SK-N-SH (cell line): Measurements from ENCODE around the gene GPR161. TPM values are rescaled to one million over a fixed set of nuclear protein-coding genes. Genes with fewer than 3 reads are reported as not detected.

ENCODE experiments used
- CTCF ChIA-PET: fragments of 300-600, 350-600 bp; formaldehyde crosslinking; extraction: SDS; loops from one replicate; lab custom pipeline; 2021; lab: Yijun Ruan, JAX
- POLR2A ChIA-PET: fragments of 350-600 bp; sonication (Branson Sonifier 250); formaldehyde crosslinking; extraction: SDS; loops from one replicate; lab custom pipeline; 2020; ENCODE audit warnings: antibody characterized with exemption, inconsistent platforms; lab: Yijun Ruan, JAX
- DNase-seq: peaks from one replicate; pipeline ENCODE4 v3.0.0; 2012
- H2AFZ ChIP-seq: fragments of 200-600 bp; sonication (generic); 2 replicates; pipeline ENCODE4 v1.8.1; 2016; ENCODE audit warnings: antibody characterized with exemption, mild to moderate bottlenecking, low read depth
- H3F3A ChIP-seq: fragments of 200-600 bp; sonication (generic); replicated peaks from 2 replicates; pipeline ENCODE3; 2016; ENCODE audit warnings: antibody characterized with exemption, mild to moderate bottlenecking; ENCODE audit not compliant: insufficient read depth
- H3K27ac ChIP-seq, 2 experiments: fragments of 200-500 bp in 1 of 2; fragments of 200-600 bp in 1 of 2; sonication (Bioruptor generic) in 1 of 2; sonication (generic), shearing (Covaris generic) in 1 of 2; 2 replicates each; pipeline versions ENCODE4 v1.5.1 to v1.6.1; 2014 to 2016; ENCODE audit warnings: low read depth in 2 of 2, inconsistent platforms in 1 of 2, low read length in 1 of 2, mild to moderate bottlenecking in 1 of 2, mixed read lengths in 1 of 2
- H3K27me3 ChIP-seq: fragments of 200-600 bp; sonication (generic), shearing (Covaris generic); 2 replicates; pipeline ENCODE4 v1.6.1; 2016; ENCODE audit warnings: mixed run types; ENCODE audit not compliant: insufficient read depth
- H3K36me3 ChIP-seq, 2 experiments: fragments of 200-500 bp in 1 of 2; fragments of 200-600 bp in 1 of 2; sonication (Bioruptor generic) in 1 of 2; sonication (generic) in 1 of 2; replicated peaks in 1 of 2; 2 replicates each; pipeline versions ENCODE3 to v1.5.1; 2014 to 2016; ENCODE audit warnings: low read length in 1 of 2, mild to moderate bottlenecking in 1 of 2; ENCODE audit not compliant: insufficient read depth in 2 of 2, control insufficient read depth in 1 of 2
- H3K4me1 ChIP-seq, 2 experiments: fragments of 200-500 bp in 1 of 2; fragments of 200-600 bp in 1 of 2; sonication (Bioruptor generic) in 1 of 2; sonication (generic), shearing (Covaris generic) in 1 of 2; 2 replicates each; pipeline versions ENCODE4 v1.5.1 to v1.6.1; 2014 to 2016; ENCODE audit warnings: low read depth in 1 of 2, low read length in 1 of 2, mixed run types in 1 of 2; ENCODE audit not compliant: insufficient read depth in 2 of 2, control insufficient read depth in 1 of 2
- H3K4me2 ChIP-seq: fragments of 200-600 bp; sonication (generic), shearing (Covaris generic); 2 replicates; pipeline ENCODE4 v1.6.1; 2017; ENCODE audit warnings: mixed run types
- H3K4me3 ChIP-seq, 2 experiments: fragments of 200-500 bp in 1 of 2; fragments of 200-600 bp in 1 of 2; sonication (Bioruptor generic) in 1 of 2; sonication (generic), shearing (Covaris generic) in 1 of 2; 2 replicates each; pipeline versions ENCODE4 v1.5.1 to v1.8.1; 2014 to 2016; ENCODE audit warnings: low read depth in 2 of 2, inconsistent platforms in 1 of 2, low read length in 1 of 2, mild to moderate bottlenecking in 1 of 2, mixed read lengths in 1 of 2, moderate library complexity in 1 of 2
- H3K79me2 ChIP-seq: fragments of 200-600 bp; sonication (generic); 2 replicates; pipeline ENCODE4 v1.8.1; 2017; ENCODE audit warnings: mild to moderate bottlenecking; ENCODE audit not compliant: insufficient read depth
- H3K9ac ChIP-seq: fragments of 200-600 bp; sonication (generic); 2 replicates; pipeline ENCODE4 v1.6.1; 2017; ENCODE audit warnings: mixed run types
- H3K9me2 ChIP-seq: fragments of 200-600 bp; sonication (generic); 2 replicates; pipeline ENCODE4 v1.6.1; 2017; ENCODE audit warnings: mixed run types
- H3K9me3 ChIP-seq: fragments of 200-600 bp; sonication (generic); 2 replicates; pipeline ENCODE4 v1.6.1; 2017; ENCODE audit warnings: mixed run types, mild to moderate bottlenecking, moderate library complexity
- H4K20me1 ChIP-seq: fragments of 200-600 bp; sonication (generic); 2 replicates; pipeline ENCODE4 v1.6.1; 2017; ENCODE audit warnings: mild to moderate bottlenecking, mixed run types; ENCODE audit not compliant: insufficient read depth
- CHD2 ChIP-seq: fragments of 150-350 bp; IDR thresholded peaks from 2 replicates; pipeline ENCODE4 v1.6.1; 2018; ENCODE audit warnings: low read length; ENCODE audit not compliant: partially characterized antibody
- CTCF ChIP-seq: fragments of 200-600 bp; sonication (generic); IDR thresholded peaks from 2 replicates; pipeline ENCODE4 v1.6.1; 2017; ENCODE audit warnings: antibody characterized with exemption, mild to moderate bottlenecking, moderate library complexity
- ELF1 ChIP-seq: IDR thresholded peaks from 2 replicates; pipeline ENCODE4 v1.4.0; 2012
- EP300 ChIP-seq, 2 experiments: IDR thresholded peaks; 2 replicates each; pipeline versions ENCODE4 v1.4.0 to v1.6.1; 2012; ENCODE audit warnings: borderline replicate concordance in 1 of 2, low read depth in 1 of 2, low read length in 1 of 2
- GATA2 ChIP-seq: sonication (generic); formaldehyde crosslinking; IDR thresholded peaks from 2 replicates; pipeline ENCODE4 v1.5.0; 2020; ENCODE audit warnings: mild to moderate bottlenecking, missing genetic modification reagents
- JUND ChIP-seq: IDR thresholded peaks from 2 replicates; pipeline ENCODE4 v1.4.0; 2012
- MXI1 ChIP-seq: IDR thresholded peaks from 2 replicates; pipeline ENCODE4 v1.6.1; 2012; ENCODE audit warnings: mild to moderate bottlenecking, low read depth, low read length, improper control_type of control experiment
- NFIC ChIP-seq: IDR thresholded peaks from 2 replicates; pipeline ENCODE4 v1.4.0; 2012; ENCODE audit warnings: borderline replicate concordance
- PBX3 ChIP-seq: IDR thresholded peaks from 2 replicates; pipeline ENCODE4; 2012
- POLR2AphosphoS5 ChIP-seq: IDR thresholded peaks from 2 replicates; pipeline ENCODE4 v1.6.1; 2012; ENCODE audit warnings: low read depth, low read length
- RAD21 ChIP-seq: IDR thresholded peaks from 2 replicates; pipeline ENCODE4 v1.6.1; 2012; ENCODE audit warnings: mild to moderate bottlenecking, low read length
- RFX5 ChIP-seq: IDR thresholded peaks from 2 replicates; pipeline ENCODE4 v1.6.1; 2012; ENCODE audit warnings: mild to moderate bottlenecking, improper control_type of control experiment, low read length
- SIN3A ChIP-seq: IDR thresholded peaks from 2 replicates; pipeline ENCODE4 v1.6.1; 2012; ENCODE audit warnings: low read depth, mild to moderate bottlenecking, low read length, moderate library complexity, borderline replicate concordance
- SMC3 ChIP-seq: IDR thresholded peaks from 2 replicates; pipeline ENCODE4 v1.6.1; 2012; ENCODE audit warnings: low read depth, low read length, improper control_type of control experiment
- USF1 ChIP-seq: IDR thresholded peaks from 2 replicates; pipeline ENCODE4 v1.4.0; 2012; ENCODE audit warnings: low read depth, borderline replicate concordance
- WGBS: methylation state at CpG from one replicate; pipeline ENCODE4 v1.1.6; 2017; ENCODE audit warnings: low lambda C conversion rate; 5-methylcytosine and 5-hydroxymethylcytosine counted together
- polyA plus RNA-seq, 3 experiments: library from polyadenylated mRNA; depleted of rRNA; stranded (reverse); fragments of >200 nt; gene quantifications; 2 replicates each; pipeline ENCODE4 v1.2.3, GENCODE V29; 2012

Gene GPR161
- polyA plus RNA-seq, 1 of the 3 experiments (the other 2 are of a cell fraction), result 20.1 TPM

GRCh38 chr1:168092566-168093355, 44.0 kb downstream of the GPR161 start:
- Histone ChIP-seq H3K27me3 (no peaks in the 10 kb centered on the region), H3K9me2 (no peaks in the 10 kb centered on the region), H3K9ac (no peak overlapping the region), H4K20me1 (no peaks in the 10 kb centered on the region), H2AFZ (no peak overlapping the region), H3K27ac (no peak overlapping the region), H3F3A (no peaks in the 10 kb centered on the region), H3K9me3 (no peaks in the 10 kb centered on the region), H3K4me1 (no peaks in the 10 kb centered on the region; a peak in 1 of 4 replicates), H3K79me2 (peaks cover 3% of the 10 kb centered on the region), H3K4me3 (no peak overlapping the region), H3K36me3 (peaks cover 19 to 58% of the 10 kb centered on the region in 2 experiments), H3K4me2 (no peak overlapping the region)
- CTCF ChIA-PET, result interaction anchor here (0.9 to 6.1 kb wide), 6 partner anchors 10 to 250 kb away, joined by 3 to 48 read pairs (median 4); no protein-coding TSS in a partner anchor
- 88% methylated on average over 16 of the region's 16 CpGs for WGBS
- peak; percentile 44 for DNase-seq
- POLR2A ChIA-PET, result no interaction called here
- TF ChIP-seq ELF1, result no peak
- TF ChIP-seq NFIC, result no peak
- no peak for TF ChIP-seq EP300 (IDR thresholded peaks at IDR 0.05; ENCODE audit: borderline replicate concordance in 1 of 2, low read depth in 1 of 2, low read length in 1 of 2)
- no peak for TF ChIP-seq JUND
- TF ChIP-seq GATA2, result no peak
- peak; percentile 56 for TF ChIP-seq RAD21
- TF ChIP-seq POLR2AphosphoS5, result no peak
- peak; percentile 38 for TF ChIP-seq CTCF
- peak; percentile 27; the same call in 1 of the 2 replicates for TF ChIP-seq SMC3
- no peak for TF ChIP-seq PBX3
- TF ChIP-seq, all 33 proteins: peak for 3

DNA sequence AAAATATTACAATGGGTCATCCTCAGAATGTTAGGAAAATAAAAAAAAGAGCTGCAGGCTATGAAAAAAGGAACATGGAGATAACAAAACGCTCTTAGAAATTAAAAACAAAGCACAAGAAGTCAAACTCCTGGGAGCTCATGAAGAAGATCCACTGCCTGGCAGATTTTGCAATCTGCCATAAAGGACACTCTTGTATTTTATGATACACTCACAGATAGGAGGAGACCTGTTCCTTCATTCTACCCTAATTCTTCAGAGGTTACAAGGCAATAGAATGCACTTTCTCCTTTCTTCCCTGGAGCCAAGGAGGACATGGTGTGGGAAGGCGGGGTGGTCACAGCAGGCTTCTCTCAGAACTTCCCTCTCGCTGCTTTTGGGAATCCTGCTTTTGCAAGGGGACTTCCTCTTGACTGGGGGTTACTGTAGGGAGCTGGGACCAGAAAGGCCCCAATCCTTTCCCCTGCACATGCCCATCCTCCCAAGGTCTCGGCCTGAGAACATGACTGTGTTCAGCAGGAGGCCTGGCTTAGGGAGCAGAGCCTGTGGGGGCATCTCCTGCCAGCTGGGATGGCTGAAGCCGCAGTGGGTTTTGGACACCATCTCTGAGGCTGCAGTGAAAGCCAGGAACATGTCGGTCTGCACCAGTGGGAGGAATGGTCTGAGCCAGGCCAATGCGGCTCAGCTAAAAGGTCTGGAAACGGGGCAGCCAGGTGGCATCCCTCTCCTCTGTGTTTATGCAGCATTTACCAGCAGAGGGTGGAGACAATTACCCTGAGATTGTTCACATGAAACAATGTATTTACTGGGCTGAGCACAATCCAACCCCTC, 44.8 kb downstream of the GPR161 start:
- CTCF ChIA-PET, result interaction anchor here (0.9 to 6.1 kb wide), 4 partner anchors 9 to 251 kb away, joined by 3 to 48 read pairs (median 4); no protein-coding TSS in a partner anchor
- no peak for TF ChIP-seq RFX5
- TF ChIP-seq USF1, result no peak
- no peak for TF ChIP-seq MXI1
- TF ChIP-seq SIN3A, result no peak
- no peak for TF ChIP-seq CHD2
- Histone ChIP-seq H3F3A (no peaks in the 10 kb centered on the region), H2AFZ (no peak overlapping the region), H3K79me2 (peaks cover 3% of the 10 kb centered on the region), H3K4me2 (no peak overlapping the region), H3K9me2 (no peaks in the 10 kb centered on the region), H3K4me1 (no peaks in the 10 kb centered on the region; a peak in 1 of 4 replicates), H3K27me3 (no peaks in the 10 kb centered on the region), H4K20me1 (no peaks in the 10 kb centered on the region), H3K36me3 (peaks cover 22 to 53% of the 10 kb centered on the region in 2 experiments), H3K9me3 (no peaks in the 10 kb centered on the region), H3K4me3 (no peak overlapping the region), H3K27ac (no peak overlapping the region), H3K9ac (no peak overlapping the region)
- POLR2A ChIA-PET, result no interaction called here
- 97% methylated on average over 5 of the region's 8 CpGs for WGBS
- DNase-seq, result no peak
